HG03095 (cell line): ENCODE measurements around the gene PLK3.
"Not testable (repeated sequence)": the region's sequence is repeated elsewhere in the genome, so short reads cannot be mapped to it uniquely, and the experiment has no call there.

Source experiments
- ATAC-seq: cut with Tn5 transposase; IDR thresholded peaks from one replicate; pipeline ENCODE4 v1.9.1; 2021; ENCODE audit warnings: moderate library complexity; ENCODE audit not compliant: unreplicated experiment

The PLK3 gene

DNA sequence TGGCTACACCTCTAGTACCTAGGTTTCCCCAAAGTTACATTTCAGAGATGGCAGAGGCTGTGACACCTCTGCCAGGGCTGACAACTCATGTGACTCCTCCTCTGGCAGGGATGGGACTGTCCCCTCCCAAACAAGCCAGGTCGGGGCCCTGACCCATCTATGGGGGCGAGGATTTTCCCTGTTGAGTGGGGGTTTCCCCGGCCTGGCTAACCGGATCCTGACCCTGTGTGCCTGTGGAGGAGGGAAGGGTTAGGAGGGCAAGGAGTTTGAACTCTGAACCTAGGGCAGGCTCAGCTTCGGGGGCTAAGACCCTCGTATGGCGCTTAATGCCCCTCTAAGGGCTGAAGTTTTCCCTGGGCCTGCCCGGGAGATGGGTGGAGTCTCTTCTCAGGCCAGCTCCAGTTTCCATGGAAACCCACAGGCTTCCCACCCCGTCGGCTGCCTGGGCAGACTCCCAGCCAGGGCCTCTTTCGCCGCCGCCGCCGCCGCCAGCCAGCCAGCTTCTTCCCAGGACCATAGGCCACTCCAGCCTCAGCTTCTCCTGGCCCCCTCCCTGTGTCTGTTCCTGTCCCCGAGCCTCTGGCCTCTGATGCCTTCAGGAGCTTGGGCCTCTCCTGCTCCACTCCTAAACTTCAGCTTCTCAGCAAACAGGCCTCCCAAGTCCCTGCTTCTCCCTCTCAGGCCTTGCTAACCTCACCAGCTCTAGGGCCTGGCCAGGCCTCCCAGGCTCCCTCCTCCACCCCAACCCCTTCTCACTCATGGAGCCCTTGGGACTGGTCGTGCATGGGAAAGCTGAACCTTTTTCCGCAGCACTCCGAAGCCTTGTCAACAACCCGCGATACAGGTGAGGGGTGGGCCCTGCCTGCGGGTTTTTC is 8.1 kb downstream of the PLK3 start, which contains the start of gene BTBD19:
BTBD19 (plus strand) TSS at position 461 of the 875 bp plus-strand sequence; CDS start at position 759, 298 bp downstream.
- no peak for ATAC-seq

DNA sequence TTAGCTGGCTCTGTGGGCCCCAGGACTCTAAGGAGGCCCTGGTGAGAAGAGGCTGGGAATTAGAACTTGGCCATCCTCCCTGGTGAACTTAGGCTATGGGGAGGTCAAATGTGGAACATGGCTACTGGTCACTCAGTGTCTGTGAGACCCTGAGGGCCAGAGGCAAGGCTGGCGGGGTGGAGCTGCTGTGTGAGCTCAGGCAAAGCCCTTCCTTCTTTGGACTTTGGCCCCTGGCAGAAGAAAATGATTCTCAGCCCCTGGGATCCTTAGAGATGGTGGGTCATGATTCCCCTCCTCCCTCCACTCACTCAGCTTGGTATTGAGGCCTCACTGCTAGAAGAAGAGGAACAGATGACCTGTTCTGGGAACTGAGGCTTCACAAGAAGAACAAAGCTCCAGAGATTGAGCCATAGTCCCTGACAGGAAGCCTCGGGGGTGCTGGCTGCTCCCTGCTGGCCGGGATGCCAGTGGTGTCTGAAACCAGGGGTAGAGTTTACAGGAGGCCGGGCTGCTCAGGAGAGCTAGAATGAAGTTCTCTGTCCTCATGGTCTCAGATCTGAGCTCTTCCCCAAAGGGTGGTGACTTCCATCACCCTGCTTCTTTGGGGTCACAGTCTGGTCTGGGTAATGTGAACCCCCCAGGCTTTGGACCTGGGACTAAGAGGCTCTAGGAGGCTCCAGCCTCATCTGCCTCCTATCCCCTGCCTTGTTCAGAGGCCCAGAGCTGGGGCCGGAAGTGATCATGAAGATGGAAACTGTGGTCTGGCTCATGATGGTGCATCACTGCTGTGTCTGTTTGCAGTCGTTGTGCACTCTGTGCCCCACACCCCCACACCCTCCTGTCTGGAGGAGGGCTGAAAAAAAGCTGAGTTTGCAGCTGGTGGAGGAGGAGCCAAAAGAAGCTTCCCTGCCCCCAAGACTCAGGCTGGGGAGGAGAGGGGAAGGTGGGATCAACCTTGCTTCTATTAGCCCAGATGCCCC is 9.1 kb downstream of the PLK3 start:
- peak; percentile 45 for ATAC-seq

DNA sequence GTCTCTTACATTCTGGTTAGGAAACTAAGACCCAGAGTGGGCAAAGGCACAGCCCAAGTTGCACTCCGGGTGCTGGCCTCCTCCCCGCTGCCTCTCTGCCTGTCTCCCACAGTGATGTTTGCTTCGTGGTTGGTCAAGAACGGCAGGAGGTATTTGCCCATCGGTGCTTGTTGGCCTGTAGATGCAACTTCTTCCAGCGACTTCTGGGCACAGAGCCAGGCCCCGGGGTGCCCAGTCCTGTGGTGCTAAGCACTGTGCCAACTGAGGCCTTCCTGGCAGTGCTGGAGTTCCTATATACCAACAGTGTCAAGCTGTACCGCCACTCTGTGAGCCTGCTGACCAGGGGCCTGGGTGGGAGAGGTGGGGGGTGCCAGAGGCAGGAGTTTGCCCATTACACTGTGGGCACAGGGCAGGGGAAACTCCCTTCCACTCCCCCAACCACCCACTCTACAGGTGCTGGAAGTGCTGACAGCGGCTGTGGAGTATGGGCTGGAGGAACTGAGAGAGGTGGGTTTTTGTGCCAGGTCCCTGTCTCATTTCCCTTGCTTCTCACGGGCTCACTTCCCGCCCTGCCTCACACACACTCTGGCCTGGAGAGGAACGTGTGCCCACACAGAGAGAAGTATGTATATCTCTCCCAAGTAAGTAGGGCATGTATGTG is 10.1 kb downstream of the PLK3 start:
- no peak for ATAC-seq

DNA sequence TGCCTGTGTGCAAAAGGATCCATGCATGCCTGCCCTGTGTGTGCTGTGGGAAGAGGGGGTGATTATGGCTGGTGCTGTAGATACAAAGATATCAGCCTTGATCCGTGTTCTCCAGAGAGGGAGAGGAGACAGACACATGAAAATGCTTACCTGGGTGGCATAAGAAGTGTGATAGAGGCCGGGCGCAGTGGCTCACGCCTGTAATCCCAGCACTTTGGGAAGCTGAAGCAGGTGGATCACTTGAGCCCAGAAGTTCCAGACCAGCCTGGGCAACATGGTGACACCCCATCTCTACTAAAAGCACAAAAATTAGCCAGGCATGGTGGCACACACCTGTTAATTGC is 10.6 kb downstream of the PLK3 start:
- ATAC-seq, result not testable (repeated sequence)

DNA sequence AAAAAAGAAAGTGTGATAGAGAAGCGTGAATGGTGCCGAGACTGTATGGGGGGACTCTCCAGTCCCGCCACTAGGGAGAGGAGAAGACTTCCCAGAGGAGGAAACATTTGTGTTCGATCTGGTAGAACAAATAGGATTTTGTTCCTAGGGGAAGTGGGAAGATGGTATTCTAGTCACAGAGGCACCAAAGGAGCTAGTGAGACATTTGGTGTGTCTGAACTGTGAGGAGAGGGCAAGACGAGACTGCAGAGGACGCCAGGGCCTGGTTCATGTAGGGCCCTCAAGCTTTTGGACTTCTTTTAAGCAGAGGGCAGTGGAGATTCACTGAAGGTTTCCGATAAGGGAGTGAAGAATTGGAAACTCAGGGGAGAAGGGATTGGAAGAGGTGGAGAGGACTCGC is 11.1 kb downstream of the PLK3 start:
- no peak for ATAC-seq

DNA sequence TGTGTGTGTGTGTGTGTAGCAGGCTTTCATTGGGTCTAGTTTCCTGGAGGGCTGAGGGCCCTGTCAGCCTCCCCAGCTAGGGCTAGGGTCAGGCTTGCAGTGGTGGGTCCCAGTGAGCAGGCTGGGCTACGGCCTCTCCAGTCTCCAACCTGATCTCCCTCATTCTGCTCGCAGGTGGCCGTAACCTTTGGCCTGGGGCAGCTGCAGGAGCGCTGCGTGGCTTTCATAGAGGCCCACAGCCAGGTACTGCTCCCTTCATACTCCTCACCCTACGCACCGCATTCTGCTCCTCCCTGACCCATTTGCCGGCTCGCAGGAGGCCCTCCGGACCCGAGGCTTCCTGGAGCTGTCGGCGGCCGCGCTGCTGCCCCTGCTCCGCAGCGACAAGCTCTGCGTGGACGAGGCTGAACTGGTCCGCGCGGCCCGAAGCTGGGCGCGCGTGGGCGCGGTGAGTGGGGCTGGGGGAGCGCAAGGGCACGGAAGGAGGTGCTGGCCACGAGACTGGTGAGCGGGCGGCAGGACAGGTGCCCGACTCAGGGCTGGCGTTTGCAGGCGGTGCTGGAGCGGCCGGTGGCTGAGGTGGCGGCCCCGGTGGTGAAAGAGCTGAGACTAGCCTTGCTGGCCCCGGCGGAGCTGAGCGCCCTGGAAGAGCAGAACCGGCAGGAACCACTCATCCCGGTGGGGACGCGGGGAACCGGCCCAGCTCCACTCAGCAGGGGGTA is 12.8 kb downstream of the PLK3 start:
- ATAC-seq, result no peak

DNA sequence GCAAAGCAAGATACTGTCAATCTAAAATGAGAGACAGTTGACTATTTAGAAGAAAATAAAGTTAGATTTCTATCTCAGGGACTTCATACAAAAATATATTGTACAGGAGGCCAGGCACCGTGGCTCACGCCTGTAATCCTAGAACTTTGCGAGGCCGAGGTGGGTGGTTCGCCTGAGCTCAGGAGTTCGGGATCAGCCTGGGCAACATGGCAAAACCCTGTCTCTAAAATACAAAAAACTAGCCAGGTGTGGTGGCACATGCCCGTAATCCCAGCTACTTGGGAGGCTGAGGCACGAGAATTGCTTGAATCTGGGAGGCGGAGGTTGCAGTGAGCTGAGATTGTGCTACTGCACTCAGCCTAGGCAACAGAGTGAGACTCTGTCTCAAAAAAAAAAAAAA is 15.7 kb downstream of the PLK3 start:
- ATAC-seq, result not testable (repeated sequence)

DNA sequence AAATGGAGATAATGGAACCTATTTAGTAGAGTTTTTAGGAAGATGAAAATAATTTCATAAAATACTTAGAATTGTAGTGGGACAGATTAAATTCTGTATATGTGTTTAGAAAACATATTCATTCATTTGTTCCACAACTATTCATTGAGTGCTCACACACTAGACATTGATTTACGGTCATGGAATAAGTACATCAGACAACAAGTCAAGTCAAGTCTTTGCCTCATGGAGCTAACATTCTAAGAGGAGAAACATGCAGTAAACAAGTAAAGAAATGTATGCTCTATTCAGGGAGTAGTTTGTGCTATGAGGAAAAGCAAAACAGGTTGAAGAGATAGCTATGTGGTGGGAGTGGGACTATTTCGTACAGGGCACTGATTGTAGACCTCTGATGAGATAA is 17.1 kb downstream of the PLK3 start:
- ATAC-seq, result no peak

DNA sequence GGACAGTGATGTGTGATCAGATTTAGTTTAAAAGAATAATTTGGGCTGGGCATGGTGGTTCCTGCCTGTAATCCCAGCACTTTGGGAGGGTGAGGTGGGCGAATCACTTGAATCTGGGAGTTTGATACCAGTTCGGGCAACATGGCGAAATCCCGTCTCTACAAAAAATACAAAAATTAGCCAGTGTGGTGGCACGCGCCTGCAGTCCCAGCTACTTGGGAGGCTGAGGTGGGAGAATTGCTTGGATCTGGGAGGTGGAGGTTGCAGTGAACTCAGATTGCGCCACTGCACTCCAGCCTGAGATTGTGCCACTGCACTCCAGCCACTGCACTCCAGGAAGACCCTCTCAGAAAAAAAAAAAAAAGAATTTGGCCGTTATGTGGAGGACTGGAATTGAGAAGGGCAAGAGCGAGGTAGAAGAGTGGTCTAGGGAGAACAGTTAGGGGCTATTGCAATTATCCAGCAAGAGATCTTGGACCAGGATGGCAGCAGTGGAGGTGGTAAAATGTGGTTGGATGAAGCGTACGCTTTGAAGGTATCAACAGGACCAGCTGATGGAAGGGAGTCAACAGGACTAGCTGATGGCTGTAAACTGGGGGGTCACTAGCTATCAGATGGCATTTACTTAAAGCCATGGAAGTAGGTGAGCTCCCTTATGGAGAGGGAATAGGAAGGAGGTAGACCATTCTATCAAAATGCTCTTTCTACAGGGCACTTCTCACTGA is 17.8 kb downstream of the PLK3 start:
- no peak for ATAC-seq

DNA sequence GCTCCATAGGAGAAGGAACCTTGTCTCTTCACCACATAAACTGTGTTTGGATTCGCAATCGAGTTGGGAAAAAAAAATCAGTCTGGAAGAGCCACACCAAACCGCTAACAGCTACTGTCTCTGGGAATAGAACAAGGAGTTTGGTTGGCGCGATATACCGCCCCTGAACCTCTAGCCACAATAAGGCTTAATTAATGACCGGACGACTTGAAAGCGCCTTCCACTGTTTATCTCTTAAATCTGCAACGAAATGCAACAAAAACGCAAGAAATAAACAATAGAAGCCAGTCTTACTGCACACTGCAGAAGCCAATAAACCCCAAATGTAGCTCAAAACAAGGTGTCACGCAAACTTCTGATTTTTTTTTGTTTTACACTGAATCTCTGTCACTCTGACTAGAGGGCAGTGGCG is 19.0 kb downstream of the PLK3 start:
- ATAC-seq, result peak; percentile 6

DNA sequence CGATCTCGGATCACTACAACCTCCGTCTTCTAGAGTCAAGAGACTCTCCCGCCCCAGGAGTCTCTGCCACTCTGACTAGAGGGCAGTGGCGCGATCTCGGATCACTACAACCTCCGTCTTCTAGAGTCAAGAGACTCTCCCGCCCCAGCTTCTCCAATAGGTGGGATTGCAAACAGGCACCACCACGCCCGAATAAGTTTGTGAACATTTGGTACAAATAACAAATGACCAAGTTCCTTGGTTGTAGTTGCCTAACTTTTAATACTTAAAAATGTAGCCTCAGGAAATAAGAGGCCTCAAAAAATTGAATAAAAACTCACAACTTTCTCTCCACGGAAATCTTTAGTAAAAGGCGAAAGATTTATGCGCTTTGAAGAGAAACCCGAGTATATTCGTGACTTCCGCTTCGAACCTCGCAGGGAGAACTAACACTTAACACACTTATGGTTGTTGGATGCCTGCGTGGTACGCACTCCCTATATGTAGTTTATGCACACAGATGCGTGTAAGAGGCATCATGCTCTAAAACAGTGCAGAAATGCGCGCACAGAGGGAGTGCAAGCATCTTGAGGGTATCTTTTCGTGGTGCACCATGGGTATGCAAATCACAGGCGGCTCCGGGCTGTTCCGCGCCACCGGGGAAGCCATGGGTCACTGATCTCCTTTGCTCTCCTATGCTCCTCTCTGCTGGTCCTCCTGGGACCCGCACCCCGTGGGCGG is 19.6 kb downstream of the PLK3 start:
- peak; percentile 77 for ATAC-seq

DNA sequence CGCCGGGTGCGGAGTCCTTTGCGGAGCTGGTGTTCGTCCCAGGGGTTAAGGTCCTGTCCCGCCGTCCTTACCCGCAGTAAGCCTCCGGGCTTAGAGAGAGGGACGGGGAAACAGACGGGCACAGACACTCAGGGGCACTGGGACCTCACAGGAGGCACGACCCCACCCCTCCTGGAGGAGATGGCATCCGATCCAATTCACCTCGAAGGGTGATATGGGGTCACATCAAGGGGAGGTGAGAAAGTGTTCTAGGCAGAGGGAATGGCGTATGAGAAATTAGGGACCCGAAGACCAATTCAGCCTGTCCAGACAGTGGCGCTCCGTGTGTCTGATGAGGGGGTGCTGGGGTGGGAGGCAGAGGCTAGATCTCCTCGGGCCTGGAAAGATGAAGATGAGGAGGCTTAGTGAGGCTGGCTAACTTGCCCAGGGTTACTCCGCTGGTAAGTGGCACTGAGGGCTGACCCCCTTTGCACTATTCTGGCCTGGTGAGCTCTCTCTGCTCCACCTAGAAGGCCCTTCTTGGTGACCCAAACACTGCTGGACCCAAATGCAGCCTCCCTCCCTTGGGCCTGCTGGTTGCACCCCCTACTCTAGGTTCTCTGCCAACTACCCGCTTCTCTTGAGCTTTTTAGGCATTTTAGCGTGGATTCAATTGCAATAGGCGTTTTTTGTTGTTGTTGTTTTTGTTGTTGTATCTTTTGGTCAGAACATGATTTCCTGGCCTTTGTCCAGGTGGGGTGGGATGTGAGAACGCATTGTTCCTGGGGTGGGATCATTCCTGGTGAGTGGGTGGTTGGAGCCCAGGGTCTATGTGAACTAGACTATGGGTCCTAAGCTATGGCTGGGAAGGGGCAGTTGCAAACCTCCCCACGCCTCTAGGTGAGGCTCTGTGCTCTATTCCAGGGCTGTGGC is 20.4 kb downstream of the PLK3 start:
- no peak for ATAC-seq

DNA sequence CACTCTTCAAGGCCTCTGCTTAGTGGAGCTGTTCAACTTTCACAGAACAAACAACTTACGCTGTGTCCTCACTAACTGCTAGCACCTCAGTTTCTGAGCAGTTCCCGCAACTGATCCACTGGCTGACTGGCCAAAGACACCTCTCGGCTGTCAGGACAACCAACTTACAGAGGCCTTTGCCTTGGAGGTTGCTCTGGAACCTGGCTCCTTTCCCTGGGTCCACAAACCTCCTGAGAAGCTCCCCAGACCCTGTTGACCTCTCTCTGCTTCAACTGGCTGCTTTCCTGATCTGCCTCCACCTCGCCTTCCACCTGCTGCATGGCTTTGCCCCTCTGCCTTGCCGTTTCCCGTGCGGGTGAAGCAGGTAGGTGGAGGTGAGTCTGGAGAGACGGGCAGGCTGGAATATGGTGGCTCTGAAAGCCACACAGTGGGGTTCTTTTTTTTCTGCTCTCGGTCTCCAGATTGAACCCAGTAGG is 21.1 kb downstream of the PLK3 start:
- no peak for ATAC-seq

DNA sequence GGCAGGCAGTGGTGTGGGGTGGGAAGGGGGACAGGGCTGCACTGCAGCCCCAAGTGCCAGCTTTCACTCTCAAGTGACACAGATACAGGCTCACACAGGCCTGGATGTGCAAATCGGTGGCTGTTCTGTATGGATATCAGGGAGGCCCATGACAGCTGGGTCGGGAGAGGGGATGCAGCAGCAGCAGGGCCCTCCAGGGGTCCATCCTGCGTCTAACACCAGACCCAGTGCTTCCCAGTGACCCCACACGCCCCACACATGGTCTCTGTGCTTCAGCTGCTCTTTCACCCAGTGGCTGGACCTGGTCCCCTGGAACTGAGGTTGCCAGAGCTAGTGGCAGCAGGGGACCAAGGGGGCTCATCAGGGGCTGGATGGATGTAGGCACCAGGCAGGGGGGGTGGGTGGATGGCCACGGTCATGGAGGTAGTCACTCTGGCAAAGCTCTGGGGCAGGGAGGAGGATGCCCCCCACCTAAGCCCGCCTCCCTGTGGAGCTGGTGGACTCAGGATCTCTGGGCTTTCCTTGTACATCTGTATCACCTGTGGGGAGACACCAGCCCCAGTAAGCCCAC is 22.0 kb downstream of the PLK3 start:
- ATAC-seq, result no peak

DNA sequence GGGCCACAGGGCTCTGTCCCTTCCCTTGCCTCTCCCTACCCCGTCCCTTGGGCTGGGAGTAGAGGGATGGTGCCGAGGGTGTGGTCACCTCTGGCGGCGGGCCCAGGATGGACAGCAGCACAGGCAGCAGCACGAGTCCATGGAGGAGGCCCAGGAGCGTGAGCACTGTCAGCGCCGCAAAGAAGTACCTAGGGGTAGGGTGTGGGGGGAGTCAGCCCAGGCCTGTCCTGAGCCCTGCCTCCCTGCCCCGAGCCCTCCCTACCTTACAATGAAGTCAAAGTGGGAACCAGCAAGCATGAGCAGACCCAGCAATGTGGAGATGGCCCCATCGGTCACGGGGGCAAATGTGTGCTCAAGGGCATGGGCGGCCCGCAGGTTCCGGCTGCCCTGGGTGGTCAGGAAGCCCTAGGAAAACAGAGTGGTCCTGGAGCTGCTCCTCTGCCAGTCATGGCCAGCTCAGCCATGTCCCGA is 22.8 kb downstream of the PLK3 start:
- no peak for ATAC-seq

DNA sequence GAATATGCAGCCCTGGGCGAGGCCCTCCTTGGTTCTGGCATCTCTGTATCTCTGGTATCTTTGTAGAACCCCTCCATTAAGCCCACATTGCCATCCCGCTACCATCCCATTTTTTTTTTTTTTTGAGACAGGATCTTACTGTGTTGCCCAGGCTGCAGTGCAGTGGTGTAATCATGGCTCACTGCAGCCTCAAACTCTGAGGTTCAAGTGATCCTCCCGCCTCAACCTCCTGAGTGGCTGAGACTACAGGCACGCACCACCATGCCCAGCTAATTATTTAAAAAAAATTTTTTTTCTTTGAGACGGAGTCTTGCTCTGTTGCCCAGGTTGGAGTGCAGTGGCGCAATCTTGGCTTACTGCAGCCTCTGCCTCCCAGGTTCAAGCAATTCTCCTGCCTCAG is 24.2 kb downstream of the PLK3 start:
- not testable (repeated sequence) for ATAC-seq

DNA sequence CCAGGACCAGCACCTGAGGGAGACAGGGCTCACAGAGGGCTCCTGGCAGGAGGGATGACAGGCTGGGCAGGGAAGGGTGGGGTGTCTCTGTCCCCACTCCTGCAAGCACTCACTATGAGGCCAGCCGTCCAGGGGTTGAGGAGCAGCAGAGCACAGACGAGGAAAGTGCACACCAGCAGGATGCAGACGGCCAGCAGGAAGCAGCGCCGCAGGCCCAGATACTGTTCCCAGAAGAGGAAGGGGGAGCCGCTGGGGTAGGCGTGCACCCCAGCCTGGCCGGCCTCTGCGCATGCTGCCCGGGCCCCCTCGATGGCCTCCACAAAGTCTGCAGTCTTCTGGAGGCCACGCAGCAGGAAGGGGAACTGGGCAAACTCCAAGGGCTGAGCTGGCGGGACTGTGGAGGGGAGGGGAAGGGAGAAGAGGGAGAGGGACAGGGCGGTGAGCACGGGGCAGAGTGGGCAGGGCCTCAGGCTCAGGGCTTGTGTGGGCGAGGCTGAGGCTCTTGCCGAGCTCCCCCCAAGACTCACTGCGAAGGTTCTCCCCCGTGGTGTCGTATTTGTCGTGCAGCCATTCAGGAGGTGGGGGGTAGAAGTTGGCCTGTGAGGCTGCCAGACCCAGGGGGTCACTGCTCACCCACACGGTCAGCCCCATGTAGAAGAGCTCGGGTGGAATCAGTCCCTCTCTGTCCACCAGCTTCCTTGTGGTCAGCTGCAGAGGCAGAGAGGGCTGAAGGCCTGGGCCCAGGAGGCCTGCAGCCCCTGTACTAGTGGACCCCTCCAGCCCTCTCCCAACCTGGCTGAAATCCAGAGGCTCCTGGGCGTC is 26.4 kb downstream of the PLK3 start:
- ATAC-seq, result no peak
